SK-N-SH treated with all-trans-retinoic acid at 6 μM for 48 hours (cell line): ENCODE results near the gene ARL13B.
"Not testable (repeated sequence)": the region's sequence is repeated elsewhere in the genome, so short reads cannot be mapped to it uniquely, and the experiment has no call there.

Source experiments
- ATAC-seq: fragments of 200-7000 bp; cut with Tn5 transposase; 3 replicates; pipeline ENCODE4 v1.9.1; 2020; ENCODE audit warnings: mild to moderate bottlenecking, moderate library complexity
- ARNTL ChIP-seq: fragments of 450-650 bp; formaldehyde crosslinking; IDR thresholded peaks from 2 replicates; pipeline ENCODE4 v1.5.0; 2020; ENCODE audit warnings: low read depth, mild to moderate bottlenecking, moderate library complexity, borderline replicate concordance
- BACH2 ChIP-seq: fragments of 250-450 bp; sonication (Bioruptor Pico); IDR thresholded peaks from 2 replicates; pipeline ENCODE4 v1.9.0; 2021; ENCODE audit warnings: mild to moderate bottlenecking, borderline replicate concordance
- CSDC2 ChIP-seq: fragments of 250-450 bp; sonication (Bioruptor Pico); IDR thresholded peaks from 2 replicates; pipeline ENCODE4 v1.5.0; 2020; ENCODE audit warnings: mild to moderate bottlenecking, moderate library complexity
- CSRNP3 ChIP-seq: fragments of 250-450 bp; sonication (Bioruptor Pico); IDR thresholded peaks from 2 replicates; pipeline ENCODE4 v1.5.1; 2021; ENCODE audit warnings: mild to moderate bottlenecking, moderate library complexity
- ESRRG ChIP-seq: fragments of 250-450 bp; sonication (Bioruptor Pico); IDR thresholded peaks from 2 replicates; pipeline ENCODE4 v1.6.1; 2021; ENCODE audit warnings: mild to moderate bottlenecking
- GLIS3 ChIP-seq: fragments of 250-450 bp; sonication (Bioruptor Pico); IDR thresholded peaks from 2 replicates; pipeline ENCODE4 v1.5.0; 2020; ENCODE audit warnings: mild to moderate bottlenecking, moderate library complexity
- ISL1 ChIP-seq: fragments of 250-450 bp; sonication (Bioruptor Pico); IDR thresholded peaks from 2 replicates; pipeline ENCODE4 v2.1.2; 2022; ENCODE audit warnings: mild to moderate bottlenecking, moderate library complexity
- OSR1 ChIP-seq: fragments of 250-450 bp; sonication (Bioruptor Pico); IDR thresholded peaks from 2 replicates; pipeline ENCODE4 v1.8.0; 2022; ENCODE audit warnings: moderate library complexity, mild to moderate bottlenecking, inconsistent platforms
- PATZ1 ChIP-seq: fragments of 250-450 bp; sonication (Bioruptor Pico); IDR thresholded peaks from 2 replicates; pipeline ENCODE4 v1.8.0; 2020; ENCODE audit warnings: mild to moderate bottlenecking, moderate library complexity, borderline replicate concordance
- POU6F1 ChIP-seq: fragments of 250-450 bp; sonication (Bioruptor Pico); IDR thresholded peaks from 2 replicates; pipeline ENCODE4 v1.8.0; 2021; ENCODE audit warnings: low read depth, mild to moderate bottlenecking, moderate library complexity, borderline replicate concordance
- PPARA ChIP-seq: fragments of 250-450 bp; sonication (Bioruptor Pico); IDR thresholded peaks from 2 replicates; pipeline ENCODE4 v1.5.0; 2020; ENCODE audit warnings: mild to moderate bottlenecking, borderline replicate concordance
- RARB ChIP-seq: fragments of 250-450 bp; sonication (Bioruptor Pico); IDR thresholded peaks from 2 replicates; pipeline ENCODE4 v1.8.0; 2021; ENCODE audit warnings: mild to moderate bottlenecking, moderate library complexity
- SNAI2 ChIP-seq: fragments of 250-450 bp; sonication (Bioruptor Pico); IDR thresholded peaks from 2 replicates; pipeline ENCODE4 v1.5.0; 2020; ENCODE audit warnings: mild to moderate bottlenecking, moderate library complexity
- TCF4 ChIP-seq: fragments of 250-450 bp; sonication (Bioruptor Pico); IDR thresholded peaks from 2 replicates; pipeline ENCODE4 v1.8.0; 2021; ENCODE audit warnings: mild to moderate bottlenecking, moderate library complexity, borderline replicate concordance
- TOX ChIP-seq: fragments of 250-450 bp; sonication (Bioruptor Pico); IDR thresholded peaks from 2 replicates; pipeline ENCODE4 v1.8.0; 2021; ENCODE audit warnings: mild to moderate bottlenecking, moderate library complexity, borderline replicate concordance
- ZC3H10 ChIP-seq: fragments of 250-450 bp; sonication (Bioruptor Pico); IDR thresholded peaks from 2 replicates; pipeline ENCODE4 v1.5.1; 2021; ENCODE audit warnings: mild to moderate bottlenecking, moderate library complexity
- ZFP3 ChIP-seq: fragments of 250-450 bp; sonication (Bioruptor Pico); IDR thresholded peaks from 2 replicates; pipeline ENCODE4 v1.5.0; 2020; ENCODE audit warnings: mild to moderate bottlenecking, moderate library complexity
- ZFP30 ChIP-seq: fragments of 450-650 bp; formaldehyde crosslinking; IDR thresholded peaks from 2 replicates; pipeline ENCODE4 v1.5.0; 2022; ENCODE audit warnings: mild to moderate bottlenecking, moderate library complexity
- ZNF565 ChIP-seq: fragments of 450-650 bp; formaldehyde crosslinking; conservative IDR thresholded peaks from 2 replicates; pipeline ENCODE4 v1.5.0; 2020; ENCODE audit warnings: low read depth, mild to moderate bottlenecking, moderate library complexity
- ZNF70 ChIP-seq: fragments of 450-650 bp; formaldehyde crosslinking; IDR thresholded peaks from 2 replicates; pipeline ENCODE4 v1.5.0; 2020; ENCODE audit warnings: mild to moderate bottlenecking, moderate library complexity
- ZNF8 ChIP-seq: fragments of 450-650 bp; formaldehyde crosslinking; IDR thresholded peaks from 2 replicates; pipeline ENCODE4 v1.5.0; 2020; ENCODE audit warnings: mild to moderate bottlenecking, moderate library complexity

ARL13B gene

GRCh38 chr3:94076055-94076454 is 96.1 kb downstream of the ARL13B start (continued):
- TF ChIP-seq SNAI2 (no peak), ZNF8 (CRISPR knock-in tag) (no peak), RARB (no peak), PATZ1 (no peak), TOX (CRISPR knock-in tag) (no peak), ZFP30 (CRISPR knock-in tag) (no peak), OSR1 (CRISPR knock-in tag) (no peak), ZNF565 (CRISPR knock-in tag) (no peak), CSDC2 (CRISPR knock-in tag) (no peak), ZNF70 (CRISPR knock-in tag) (no peak), PPARA (CRISPR knock-in tag) (no peak)
- TF ChIP-seq, all 23 proteins: peak for 0

- ATAC-seq: not testable (repeated sequence)
Observed at GRCh38 chr3:94080552-94080951, 100.6 kb downstream of the ARL13B start.

GRCh38 chr3:94081884-94082283 is 101.9 kb downstream of the ARL13B start:
- ATAC-seq: no peak
- TF ChIP-seq ZNF565 (CRISPR knock-in tag): no peak
- no peak for TF ChIP-seq CSRNP3
- TF ChIP-seq OSR1 (CRISPR knock-in tag): no peak
- TF ChIP-seq ZFP3 (CRISPR knock-in tag): no peak
- TF ChIP-seq TCF4 (CRISPR knock-in tag): no peak
- no peak for TF ChIP-seq ZNF70 (CRISPR knock-in tag)
- no peak for TF ChIP-seq ISL1 (CRISPR knock-in tag)
- TF ChIP-seq BACH2 (CRISPR knock-in tag): no peak
- no peak for TF ChIP-seq GLIS3 (CRISPR knock-in tag)
- TF ChIP-seq PATZ1: no peak
- no peak for TF ChIP-seq ESRRG (CRISPR knock-in tag)
- no peak for TF ChIP-seq ZNF8 (CRISPR knock-in tag)
- TF ChIP-seq SNAI2: no peak
- TF ChIP-seq RARB: no peak
- no peak for TF ChIP-seq ZC3H10 (CRISPR knock-in tag)
- TF ChIP-seq POU6F1 (CRISPR knock-in tag): no peak
- no peak for TF ChIP-seq ZFP30 (CRISPR knock-in tag)
- no peak for TF ChIP-seq CSDC2 (CRISPR knock-in tag)
- TF ChIP-seq ARNTL: no peak
- no peak for TF ChIP-seq TOX (CRISPR knock-in tag)

GRCh38 chr3:94082391-94082937 is 102.5 kb downstream of the ARL13B start:
- TF ChIP-seq BACH2 (CRISPR knock-in tag) (no peak), GLIS3 (CRISPR knock-in tag) (no peak), PPARA (CRISPR knock-in tag) (no peak), ARNTL (no peak), CSDC2 (CRISPR knock-in tag) (no peak), ZFP30 (CRISPR knock-in tag) (no peak), TCF4 (CRISPR knock-in tag) (no peak)
- no peak for ATAC-seq
